PC-3 (cell line): ENCODE measurements around the gene LY6G5C. TPM values are rescaled to one million over a fixed set of nuclear protein-coding genes. Genes with fewer than 3 reads are reported as not detected.

Source experiments
- ATAC-seq: fragments of 200-7000 bp; cut with Tn5 transposase; 2 replicates; pipeline ENCODE4 v1.9.1; 2020; ENCODE audit warnings: mild to moderate bottlenecking, moderate library complexity
- BruUV-seq: library from RNA; stranded (reverse); fragments of 400-500 nt; replicated peaks from 2 replicates; lab custom pipeline; 2021; lab: Mats Ljungman, UMichigan
- CTCF ChIA-PET: fragments of 300-600 bp; sonication (Branson Sonifier 250); formaldehyde crosslinking; loops from one replicate; lab custom pipeline; 2022; ENCODE audit warnings: antibody characterized with exemption; lab: Charles Lee
- POLR2A ChIA-PET: fragments of 300-600 bp; sonication (Branson Sonifier 250); formaldehyde crosslinking; loops from one replicate; lab custom pipeline; 2022; ENCODE audit warnings: antibody characterized with exemption; ENCODE audit not compliant: unreplicated experiment; lab: Charles Lee
- DNase-seq: peaks from one replicate; pipeline ENCODE4 v3.0.0-alpha.2; 2015
- H2AFZ ChIP-seq: fragments of 300-600 bp; sonication (generic); 2 replicates; pipeline ENCODE4 v1.6.0; 2016; ENCODE audit warnings: antibody characterized with exemption, low read length
- H3F3A ChIP-seq: fragments of 300-600 bp; sonication (generic); one replicate; pipeline ENCODE4 v1.6.0; 2017; ENCODE audit warnings: antibody characterized with exemption, low read length, control low read depth, mild to moderate bottlenecking; ENCODE audit not compliant: unreplicated experiment
- H3K27ac ChIP-seq: fragments of 300-600 bp; sonication (generic); 2 replicates; pipeline ENCODE4 v1.5.1; 2016; ENCODE audit warnings: mild to moderate bottlenecking, low read length
- H3K27me3 ChIP-seq: fragments of 300-600 bp; sonication (generic); 2 replicates; pipeline ENCODE4 v1.6.1; 2016; ENCODE audit warnings: low read length, mixed read lengths
- H3K36me3 ChIP-seq: fragments of 300-600 bp; sonication (generic); 2 replicates; pipeline ENCODE4 v1.6.1; 2016; ENCODE audit warnings: low read depth, mixed run types, low read length, mixed read lengths
- H3K4me1 ChIP-seq: fragments of 300-600 bp; sonication (generic); 2 replicates; pipeline ENCODE4 v1.5.1; 2016; ENCODE audit warnings: low read length; ENCODE audit not compliant: insufficient read depth
- H3K4me2 ChIP-seq: fragments of 300-600 bp; sonication (generic); 2 replicates; pipeline ENCODE4 v1.6.0; 2016; ENCODE audit warnings: low read length
- H3K4me3 ChIP-seq: fragments of 300-600 bp; sonication (generic); 2 replicates; pipeline ENCODE4 v1.5.1; 2016; ENCODE audit warnings: mild to moderate bottlenecking, low read length, mixed read lengths
- H3K79me2 ChIP-seq: fragments of 300-600 bp; sonication (generic); 2 replicates; pipeline ENCODE4 v1.6.1; 2017; ENCODE audit warnings: low read length, mixed read lengths
- H3K9ac ChIP-seq: fragments of 300-600 bp; sonication (generic); 2 replicates; pipeline ENCODE4 v1.6.0; 2016; ENCODE audit warnings: mild to moderate bottlenecking, low read length
- H3K9me2 ChIP-seq: fragments of 300-600 bp; sonication (generic); replicated peaks from 2 replicates; pipeline ENCODE4 v1.6.1; 2016; ENCODE audit warnings: mixed run types, low read length, mixed read lengths
- H3K9me3 ChIP-seq: fragments of 300-600 bp; sonication (generic); 2 replicates; pipeline ENCODE4 v1.6.1; 2016; ENCODE audit warnings: low read length, mixed read lengths
- H4K20me1 ChIP-seq: fragments of 300-600 bp; sonication (generic); 2 replicates; pipeline ENCODE4 v1.6.1; 2016; ENCODE audit warnings: low read length, mixed read lengths
- EZH2 ChIP-seq: fragments of 300-600 bp; sonication (generic); IDR thresholded peaks from one replicate; pipeline ENCODE4 v1.6.1; 2017; ENCODE audit warnings: antibody characterized with exemption, mild to moderate bottlenecking, low read length; ENCODE audit not compliant: unreplicated experiment
- EZH2phosphoT487 ChIP-seq: fragments of 300-600 bp; sonication (generic); IDR thresholded peaks from 2 replicates; pipeline ENCODE4 v1.6.1; 2018; ENCODE audit warnings: mild to moderate bottlenecking, antibody characterized with exemption, low read length, borderline replicate concordance
- intact Hi-C: fragments of 100-400 bp; cut with micrococcal nuclease; formaldehyde crosslinking; loops from 2 replicates; pipeline ENCODE4 v1.9.0; 2023
- total RNA-seq: library from RNA; depleted of rRNA; stranded (reverse); fragments of >200 nt; gene quantifications from 2 replicates; pipeline ENCODE4 v1.2.3, GENCODE V29; 2014
- TF ChIP-seq, protein P1 (sequence below): fragments of 300-600 bp; sonication (generic); conservative IDR thresholded peaks from 2 replicates; pipeline ENCODE4 v1.5.1; 2017; ENCODE audit warnings: antibody characterized with exemption, low read depth, mild to moderate bottlenecking, low read length

Gene LY6G5C
- total RNA-seq, 1 experiment from 2014 or later = 1.8 TPM

- CTCF ChIA-PET = no interaction called here
- Histone ChIP-seq H3K4me1 (peaks cover 17% of the 10 kb centered on the region), H3K9ac (peak overlapping the region; percentile 95), H3K4me3 (peak overlapping the region; percentile 88), H3F3A (no peaks in the 10 kb centered on the region), H3K36me3 (peaks cover 32% of the 10 kb centered on the region), H3K9me3 (no peaks in the 10 kb centered on the region), H4K20me1 (no peaks in the 10 kb centered on the region; the same call in 1 of the 2 replicates), H3K9me2 (no peaks in the 10 kb centered on the region), H2AFZ (peak overlapping the region; percentile 69), H3K27me3 (no peaks in the 10 kb centered on the region), H3K27ac (peak overlapping the region; percentile 86), H3K79me2 (peaks cover 36% of the 10 kb centered on the region), H3K4me2 (peak overlapping the region; percentile 90)
- POLR2A ChIA-PET = interaction anchor here (0.6 to 1.0 kb wide), 3 partner anchors 14 to 30 kb away, joined by 4 to 7 read pairs (median 6); no protein-coding TSS in a partner anchor
- BruUV-seq = TSS peak; percentile 54
- DNase-seq = peak; percentile 52
- intact Hi-C loops = loop anchor here (1.0 kb wide), 1 partner anchor 31 kb away; the partner anchor contains the start of gene PRRC2A
- TF ChIP-seq EZH2 (no peak), EZH2phosphoT487 (no peak)
- TF ChIP-seq, protein P1, sequence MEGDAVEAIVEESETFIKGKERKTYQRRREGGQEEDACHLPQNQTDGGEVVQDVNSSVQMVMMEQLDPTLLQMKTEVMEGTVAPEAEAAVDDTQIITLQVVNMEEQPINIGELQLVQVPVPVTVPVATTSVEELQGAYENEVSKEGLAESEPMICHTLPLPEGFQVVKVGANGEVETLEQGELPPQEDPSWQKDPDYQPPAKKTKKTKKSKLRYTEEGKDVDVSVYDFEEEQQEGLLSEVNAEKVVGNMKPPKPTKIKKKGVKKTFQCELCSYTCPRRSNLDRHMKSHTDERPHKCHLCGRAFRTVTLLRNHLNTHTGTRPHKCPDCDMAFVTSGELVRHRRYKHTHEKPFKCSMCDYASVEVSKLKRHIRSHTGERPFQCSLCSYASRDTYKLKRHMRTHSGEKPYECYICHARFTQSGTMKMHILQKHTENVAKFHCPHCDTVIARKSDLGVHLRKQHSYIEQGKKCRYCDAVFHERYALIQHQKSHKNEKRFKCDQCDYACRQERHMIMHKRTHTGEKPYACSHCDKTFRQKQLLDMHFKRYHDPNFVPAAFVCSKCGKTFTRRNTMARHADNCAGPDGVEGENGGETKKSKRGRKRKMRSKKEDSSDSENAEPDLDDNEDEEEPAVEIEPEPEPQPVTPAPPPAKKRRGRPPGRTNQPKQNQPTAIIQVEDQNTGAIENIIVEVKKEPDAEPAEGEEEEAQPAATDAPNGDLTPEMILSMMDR = no peak
- peak; percentile 62 for ATAC-seq
Measured at GRCh38 chr6:31651602-31652191, 29.2 kb downstream of the LY6G5C start.

- Histone ChIP-seq H3K9me3 (no peaks in the 10 kb centered on the region), H4K20me1 (no peaks in the 10 kb centered on the region; the same call in 1 of the 2 replicates), H3F3A (no peaks in the 10 kb centered on the region), H2AFZ (no peak overlapping the region), H3K4me2 (no peak overlapping the region), H3K9me2 (no peaks in the 10 kb centered on the region), H3K27me3 (no peaks in the 10 kb centered on the region), H3K9ac (no peak overlapping the region), H3K79me2 (peaks cover 15% of the 10 kb centered on the region), H3K36me3 (peaks cover 53% of the 10 kb centered on the region), H3K27ac (no peak overlapping the region), H3K4me3 (no peak overlapping the region), H3K4me1 (no peaks in the 10 kb centered on the region)
- TF ChIP-seq, protein P1 = no peak
- no peak for TF ChIP-seq EZH2phosphoT487
- intact Hi-C loops = no loop called here
- POLR2A ChIA-PET = no interaction called here
- DNase-seq = no peak
- CTCF ChIA-PET = no interaction called here
- no peak for ATAC-seq
- BruUV-seq = no TSS peak
Measured at GRCh38 chr6:31645325-31645724, 35.5 kb downstream of the LY6G5C start.

DNA sequence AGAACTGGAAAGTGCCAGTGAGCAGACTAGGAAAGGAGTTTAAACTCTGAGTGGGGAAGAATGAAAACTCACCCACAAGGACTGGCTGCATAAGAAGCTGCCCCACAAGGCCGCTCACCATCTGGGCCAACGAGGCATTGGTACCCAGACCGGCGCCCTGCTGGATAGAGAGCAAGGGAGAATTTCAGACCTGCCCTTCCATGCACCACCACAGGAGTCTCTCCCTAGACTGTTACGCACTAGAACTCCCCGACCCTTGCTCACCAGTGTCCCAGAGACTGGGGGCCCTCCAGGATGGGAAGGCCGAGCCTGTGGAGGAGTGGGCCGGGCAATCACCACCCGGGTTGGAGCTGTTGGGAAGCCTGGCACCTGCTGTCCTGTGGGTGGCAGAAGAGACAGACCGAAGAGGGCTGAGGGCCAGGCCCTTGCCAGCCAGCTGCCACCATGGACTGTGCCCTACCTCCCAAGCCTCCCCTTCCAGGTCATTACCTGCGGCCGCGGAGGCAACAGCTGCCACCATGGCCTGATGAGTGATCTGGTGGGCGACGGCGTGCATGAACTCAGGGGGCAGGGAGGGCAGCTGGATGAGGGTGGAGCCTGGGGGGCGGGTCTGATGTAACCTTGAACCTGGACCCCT is 36.9 kb downstream of the LY6G5C start:
- no peak; the same call in 1 of the 2 replicates for ATAC-seq
- POLR2A ChIA-PET = interaction anchor here (0.6 kb wide), 2 partner anchors 8 to 74 kb away, joined by 3 to 14 read pairs; partner anchors contain the start of gene BAG6
- H3K27ac ChIP-seq = no peak overlapping the region
- no TSS peak for BruUV-seq
- CTCF ChIA-PET = no interaction called here
- no peak overlapping the region for H3K4me3 ChIP-seq
- H3K27me3 ChIP-seq = no peaks in the 10 kb centered on the region
- peaks cover 2% of the 10 kb centered on the region for H3K79me2 ChIP-seq
- no peaks in the 10 kb centered on the region for H4K20me1 ChIP-seq
- TF ChIP-seq EZH2 (no peak), EZH2phosphoT487 (no peak)
- TF ChIP-seq, protein P1 = 0 out of 2 replicates have a peak, but pooled peaks have one; percentile 11
- intact Hi-C loops = no loop called here
- no peak overlapping the region for H3K4me2 ChIP-seq
- no peaks in the 10 kb centered on the region for H3K4me1 ChIP-seq
- peaks cover 44% of the 10 kb centered on the region for H3K36me3 ChIP-seq
- peaks cover 7% of the 10 kb centered on the region for H3F3A ChIP-seq
- no peak overlapping the region for H2AFZ ChIP-seq
- H3K9ac ChIP-seq = no peak overlapping the region
- H3K9me3 ChIP-seq = no peaks in the 10 kb centered on the region
- DNase-seq = no peak
- H3K9me2 ChIP-seq = no peaks in the 10 kb centered on the region
